ENCODE measurements around the gene NADSYN1.

The NADSYN1 gene

DNA sequence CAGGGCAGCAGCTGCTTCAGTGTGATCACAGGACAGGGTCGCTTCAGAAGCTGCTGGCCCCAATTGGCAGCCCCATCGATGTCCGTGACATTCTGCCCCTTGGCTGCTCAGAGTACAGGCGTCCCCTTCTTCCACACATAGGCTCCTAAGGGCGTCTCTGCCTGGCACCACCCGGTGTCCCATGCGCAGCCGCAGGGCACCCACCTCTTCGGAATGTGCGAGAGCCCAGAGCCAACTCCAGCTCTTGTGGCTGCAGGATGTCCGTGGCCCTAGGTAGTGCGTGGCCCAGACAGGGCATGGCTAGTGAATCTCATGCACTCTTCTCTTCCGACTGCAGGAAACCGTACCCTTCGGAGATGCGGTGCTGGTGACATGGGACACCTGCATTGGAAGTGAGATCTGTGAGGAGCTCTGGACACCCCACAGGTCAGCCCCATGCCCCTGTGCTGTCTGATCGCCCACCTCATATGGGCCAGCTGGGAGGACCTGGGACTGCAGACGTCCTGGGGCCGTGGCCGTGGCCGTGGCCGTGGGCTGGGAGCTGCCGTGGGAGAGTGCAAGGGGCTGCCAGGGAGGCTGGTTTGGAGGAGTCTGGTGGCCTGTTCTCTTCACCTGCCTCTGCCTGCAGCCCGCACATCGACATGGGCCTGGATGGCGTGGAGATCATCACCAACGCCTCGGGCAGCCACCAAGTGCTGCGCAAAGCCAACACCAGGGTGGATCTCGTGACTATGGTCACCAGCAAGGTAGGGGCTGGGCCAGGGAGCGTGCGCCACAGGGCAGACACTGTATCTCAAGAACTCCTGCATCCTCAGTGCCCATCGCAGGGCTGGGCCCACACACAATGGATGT, 20.2 kb downstream of the NADSYN1 start:
- no peak for DNase-seq

DNA sequence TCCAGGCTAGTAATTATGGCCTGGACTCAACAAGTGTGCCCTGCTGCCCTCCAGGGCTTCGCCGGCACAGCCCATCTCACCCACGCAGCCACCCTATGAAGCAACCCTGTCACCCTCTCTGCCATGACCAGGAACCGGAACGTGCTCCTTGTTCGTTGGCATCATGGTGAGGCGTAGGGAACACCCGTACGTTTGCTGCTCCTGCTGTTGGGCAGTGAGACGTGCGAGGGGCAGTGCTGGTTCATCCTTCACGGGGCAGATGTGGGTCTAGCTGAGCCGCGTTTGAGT, 20.7 kb downstream of the NADSYN1 start:
- DNase-seq = no peak

DNA sequence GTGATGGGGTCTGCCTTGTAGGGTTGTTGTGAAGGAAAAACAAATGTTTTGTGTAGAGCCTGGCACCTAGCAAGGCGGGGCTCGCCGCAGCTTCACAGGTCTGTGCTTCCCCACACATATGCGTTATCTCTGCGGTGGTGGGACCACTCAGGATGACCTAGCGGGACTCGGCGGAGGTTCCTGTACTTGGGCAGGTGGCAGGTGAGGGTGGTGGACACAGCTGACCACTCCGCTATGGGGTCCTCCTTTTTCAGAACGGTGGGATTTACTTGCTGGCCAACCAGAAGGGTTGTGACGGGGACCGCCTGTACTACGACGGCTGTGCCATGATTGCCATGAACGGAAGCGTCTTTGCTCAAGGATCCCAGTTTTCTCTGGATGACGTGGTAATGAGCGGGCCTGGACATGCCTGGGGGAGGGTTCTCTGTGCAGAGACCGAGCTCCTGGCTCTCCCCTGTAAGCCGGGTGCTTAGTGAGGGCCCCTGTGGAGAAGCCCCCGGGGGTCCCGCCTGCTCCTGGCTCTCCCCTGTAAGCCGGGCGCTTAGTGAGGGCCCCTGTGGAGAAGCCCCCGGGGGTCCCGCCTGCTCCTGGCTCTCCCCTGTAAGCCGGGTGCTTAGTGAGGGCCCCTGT, 21.3 kb downstream of the NADSYN1 start:
- DNase-seq = no peak

DNA sequence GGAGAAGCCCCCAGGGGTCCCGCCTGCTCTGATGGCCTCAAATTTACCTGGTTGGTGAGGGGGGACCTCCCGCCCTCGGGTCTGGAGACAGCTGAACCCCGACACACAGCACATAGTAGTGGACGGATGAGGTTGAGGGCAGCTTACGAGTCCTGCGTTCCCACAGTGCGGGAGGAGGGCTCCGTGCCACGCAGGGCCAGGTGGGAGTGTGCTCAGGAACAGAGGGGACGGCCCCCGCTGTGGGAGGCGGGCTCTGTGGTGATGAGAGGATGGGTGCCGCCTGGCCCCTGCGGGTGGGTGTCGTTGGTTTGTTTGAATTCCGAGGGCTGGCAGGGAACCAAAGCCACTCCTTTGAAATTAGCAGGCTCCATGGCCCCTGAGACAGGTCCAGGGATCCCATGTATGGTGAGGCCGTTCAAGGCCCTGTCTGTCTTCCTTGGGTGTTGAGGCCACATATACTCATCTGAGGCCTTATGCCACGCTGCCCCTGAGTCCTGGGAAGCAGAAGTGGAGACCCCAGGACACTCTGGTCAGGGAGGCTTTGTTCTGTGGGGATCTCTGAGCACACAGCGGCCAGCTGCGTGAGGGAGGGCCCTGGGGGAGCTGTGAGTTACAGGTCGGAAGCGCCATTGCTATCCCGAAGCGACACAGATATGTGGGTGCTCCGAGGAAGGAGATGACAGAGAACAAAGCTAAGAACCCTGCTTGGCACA, 21.9 kb downstream of the NADSYN1 start:
- DNase-seq = no peak

DNA sequence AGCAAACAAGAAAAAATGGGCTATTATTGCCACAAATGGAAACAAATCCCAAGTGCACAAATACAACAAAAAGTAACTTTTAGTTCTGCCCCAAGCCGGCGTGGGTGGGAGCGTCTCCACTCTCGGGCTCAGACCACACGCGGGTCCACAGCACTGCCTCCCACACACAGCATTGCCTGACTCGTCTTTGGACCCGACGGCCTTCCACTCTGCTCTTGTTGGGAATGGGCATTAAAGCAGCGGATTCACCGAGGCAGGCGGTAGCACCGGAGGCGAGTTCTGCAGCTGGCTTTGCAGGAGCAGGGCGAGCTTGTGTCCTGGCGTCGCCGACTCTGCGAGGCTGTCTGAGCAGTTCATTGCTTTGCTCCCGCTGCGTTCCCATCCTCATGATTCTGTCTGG, 23.0 kb downstream of the NADSYN1 start:
- no peak for DNase-seq

DNA sequence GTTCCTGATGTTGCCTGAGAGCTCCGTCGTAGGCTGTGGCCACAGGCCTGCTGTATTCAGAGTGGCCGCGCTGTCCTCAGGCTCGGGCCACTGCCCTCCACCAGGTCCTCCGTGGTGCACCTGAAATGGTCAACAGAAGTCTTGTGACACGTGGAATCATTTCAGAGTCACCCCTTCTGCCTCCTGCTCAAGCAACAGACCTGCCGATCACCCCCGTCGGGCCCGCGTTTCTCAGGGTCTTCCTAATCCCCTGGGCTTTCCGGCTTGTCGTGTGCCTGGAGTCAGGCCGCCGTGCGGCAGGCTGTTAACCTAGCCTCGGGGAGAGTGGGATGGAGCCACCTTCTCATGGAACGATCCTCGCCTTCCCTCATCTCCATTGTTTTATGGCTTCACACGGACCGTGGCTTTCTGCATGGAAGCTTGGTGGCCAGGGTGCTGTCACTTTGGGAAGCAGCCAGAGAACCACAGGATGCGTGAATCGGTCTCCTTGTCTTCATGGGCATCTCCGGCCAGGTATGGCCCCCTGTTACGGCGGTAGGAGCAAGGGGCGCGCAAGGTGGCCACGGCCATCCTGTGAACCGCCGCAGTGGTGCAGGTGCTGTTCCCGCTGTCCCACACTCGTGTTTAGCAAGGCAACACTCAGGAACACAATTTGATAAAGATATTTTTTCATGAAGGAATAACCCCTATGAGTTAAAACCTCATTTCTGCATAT, 24.1 kb downstream of the NADSYN1 start:
- DNase-seq = no peak

DNA sequence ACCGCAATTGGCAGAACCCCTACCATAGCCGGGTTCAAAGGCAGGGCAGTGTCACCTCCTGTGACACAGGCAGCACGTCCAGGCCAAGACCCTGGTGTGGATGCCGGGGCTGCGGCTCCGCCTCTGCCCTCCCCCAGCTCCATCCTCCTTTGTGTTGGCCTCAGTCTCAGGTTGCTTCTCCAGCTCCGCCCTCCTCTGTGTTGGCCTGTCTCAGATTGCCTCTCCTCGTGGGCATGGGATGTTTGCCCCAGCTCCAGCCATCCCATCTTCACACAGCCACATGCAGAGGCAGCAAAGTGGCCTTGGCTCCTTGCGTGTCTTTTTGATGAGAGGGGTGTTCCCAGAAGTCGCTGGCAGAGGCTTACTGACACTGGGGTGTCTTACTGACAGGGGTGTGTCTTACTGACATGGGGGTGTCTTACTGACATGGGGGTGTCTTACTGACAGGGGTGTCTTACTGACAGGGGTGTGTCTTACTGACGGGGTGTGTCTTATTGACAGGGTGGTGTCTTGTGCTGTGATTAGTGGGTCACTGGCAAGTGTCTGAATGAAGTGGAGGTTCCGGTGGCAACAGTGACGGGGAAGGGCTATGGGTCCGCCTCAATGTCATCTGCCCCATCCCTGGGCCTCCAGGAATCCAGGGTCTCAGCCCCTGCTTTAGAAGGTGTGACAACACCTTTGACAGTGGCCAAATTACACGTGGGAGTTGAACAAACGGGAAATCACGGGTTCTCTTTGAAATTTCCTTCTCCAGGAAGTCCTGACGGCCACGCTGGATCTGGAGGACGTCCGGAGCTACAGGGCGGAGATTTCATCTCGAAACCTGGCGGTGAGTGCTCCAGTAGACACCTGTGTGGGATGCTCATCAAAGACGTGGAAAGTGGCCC, 24.9 kb downstream of the NADSYN1 start:
- no peak for DNase-seq

DNA sequence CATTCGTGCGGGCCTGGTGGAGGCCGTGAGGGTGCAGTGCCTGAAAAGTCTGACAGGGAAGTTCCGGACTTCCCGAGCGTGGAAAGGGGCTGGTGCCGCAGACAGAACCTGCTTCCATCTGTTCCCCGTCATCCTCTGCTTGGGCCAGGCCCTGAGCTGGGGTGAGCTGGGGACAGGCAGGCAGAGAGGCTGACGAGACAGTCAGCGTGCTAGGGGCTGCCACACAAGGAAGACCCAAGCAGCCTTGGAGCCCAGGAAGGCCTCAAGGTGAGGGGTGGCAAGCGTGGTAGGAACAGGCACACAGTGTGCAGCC, 25.5 kb downstream of the NADSYN1 start:
- no peak for DNase-seq

DNA sequence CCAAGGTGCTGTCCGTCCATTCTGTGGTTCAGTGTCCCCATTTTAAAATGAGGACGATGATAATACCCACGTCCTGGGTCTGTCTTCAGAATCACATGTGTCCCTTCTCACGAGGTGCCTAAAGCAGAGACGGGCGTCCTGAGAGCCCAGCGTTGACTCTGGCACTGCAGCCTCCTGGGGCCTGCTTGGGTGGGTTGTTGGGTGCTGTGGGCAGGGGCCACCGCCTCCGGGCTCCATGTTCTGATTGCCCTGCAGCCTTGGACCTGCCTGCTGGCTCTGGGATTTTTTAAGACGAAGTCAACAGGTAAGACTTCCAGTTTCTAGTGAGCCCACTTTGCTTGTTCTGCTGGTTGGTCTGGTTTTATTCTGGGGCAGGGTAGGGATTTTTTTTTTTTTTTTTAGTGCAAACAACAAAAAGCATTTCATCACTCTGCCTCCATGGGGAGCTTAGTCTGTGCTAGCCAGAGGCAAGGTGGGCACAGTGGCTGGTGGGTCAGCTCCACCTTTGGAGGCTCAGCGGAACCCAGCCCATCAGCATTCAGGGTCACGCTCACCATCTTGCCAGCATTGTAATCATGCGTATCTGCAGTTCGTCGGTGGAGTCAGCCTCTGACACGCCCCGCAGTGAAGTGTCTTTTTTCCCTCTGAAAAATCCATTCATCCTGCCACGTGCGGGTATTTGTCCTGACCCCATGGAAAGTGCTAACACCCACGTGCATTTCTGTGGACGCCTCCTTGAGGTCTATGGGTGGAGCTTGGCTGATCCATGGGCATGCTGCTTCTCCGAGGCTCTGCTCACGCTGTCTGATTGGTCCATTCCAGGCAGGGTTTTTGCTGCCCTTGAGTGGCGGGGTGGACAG, 28.3 kb downstream of the NADSYN1 start:
- DNase-seq = no peak

DNA sequence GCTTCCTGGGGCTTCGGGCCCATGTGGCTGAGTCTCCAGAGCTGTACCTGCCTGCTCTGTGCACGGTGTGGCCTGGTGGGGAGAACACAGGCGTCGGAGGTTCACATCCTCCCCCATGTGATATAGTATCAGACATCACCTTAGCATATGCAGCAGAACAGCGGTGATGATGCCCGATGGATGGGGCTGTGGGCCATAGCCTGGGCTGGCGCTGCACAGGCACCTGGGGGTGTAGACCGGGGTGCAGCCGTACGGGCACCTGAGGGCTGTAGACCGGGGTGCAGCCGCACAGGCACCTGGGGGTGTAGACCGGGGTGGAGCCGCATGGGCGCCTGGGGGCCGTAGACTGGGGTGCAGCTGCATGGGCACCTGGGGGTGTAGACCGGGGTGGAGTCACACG, 29.2 kb downstream of the NADSYN1 start:
- DNase-seq = no peak

DNA sequence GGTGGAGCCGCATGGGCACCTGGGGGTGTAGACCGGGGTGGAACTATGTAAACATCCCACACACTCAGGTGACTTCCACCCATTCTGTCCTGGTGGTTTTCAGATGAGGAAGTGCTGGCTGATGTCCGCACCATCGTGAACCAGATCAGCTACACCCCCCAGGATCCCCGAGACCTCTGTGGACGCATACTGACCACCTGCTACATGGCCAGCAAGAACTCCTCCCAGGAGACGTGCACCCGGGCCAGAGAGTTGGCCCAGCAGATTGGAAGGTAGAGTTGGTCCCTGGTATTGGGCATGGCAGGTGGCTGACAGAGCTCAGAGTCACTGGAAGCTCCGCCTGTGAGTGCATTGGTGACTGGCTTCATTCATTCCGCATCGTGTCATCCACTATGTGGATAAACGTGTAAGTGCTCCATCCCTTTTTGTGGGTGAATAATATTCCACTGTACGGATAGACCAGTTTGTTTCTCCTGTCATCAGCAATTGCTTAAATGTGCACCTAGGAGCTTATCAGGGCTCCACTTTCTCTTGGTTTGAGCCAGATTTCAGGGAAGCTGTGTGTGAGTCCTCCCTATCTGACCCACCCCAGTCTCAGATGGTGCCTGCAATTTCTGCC, 29.9 kb downstream of the NADSYN1 start:
- no peak for DNase-seq

DNA sequence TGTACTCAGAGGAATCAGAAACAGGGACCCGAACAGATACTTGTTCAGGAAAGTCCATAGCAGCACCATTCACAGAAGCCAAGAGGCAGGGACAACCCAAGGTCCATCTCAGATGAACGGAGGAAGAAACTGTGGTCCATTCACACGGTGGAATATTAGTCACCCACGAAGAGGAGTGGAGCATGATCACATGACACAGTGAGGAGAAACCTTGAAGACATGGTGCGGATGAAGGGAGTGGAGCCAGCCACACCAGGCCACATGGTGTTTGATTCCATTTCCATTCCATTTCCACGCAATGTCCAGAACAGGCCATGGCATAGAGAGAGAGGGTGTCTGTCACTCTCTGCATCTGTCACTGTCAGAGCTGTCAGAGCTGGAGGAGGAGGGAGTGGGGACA, 30.7 kb downstream of the NADSYN1 start:
- DNase-seq = no peak

DNA sequence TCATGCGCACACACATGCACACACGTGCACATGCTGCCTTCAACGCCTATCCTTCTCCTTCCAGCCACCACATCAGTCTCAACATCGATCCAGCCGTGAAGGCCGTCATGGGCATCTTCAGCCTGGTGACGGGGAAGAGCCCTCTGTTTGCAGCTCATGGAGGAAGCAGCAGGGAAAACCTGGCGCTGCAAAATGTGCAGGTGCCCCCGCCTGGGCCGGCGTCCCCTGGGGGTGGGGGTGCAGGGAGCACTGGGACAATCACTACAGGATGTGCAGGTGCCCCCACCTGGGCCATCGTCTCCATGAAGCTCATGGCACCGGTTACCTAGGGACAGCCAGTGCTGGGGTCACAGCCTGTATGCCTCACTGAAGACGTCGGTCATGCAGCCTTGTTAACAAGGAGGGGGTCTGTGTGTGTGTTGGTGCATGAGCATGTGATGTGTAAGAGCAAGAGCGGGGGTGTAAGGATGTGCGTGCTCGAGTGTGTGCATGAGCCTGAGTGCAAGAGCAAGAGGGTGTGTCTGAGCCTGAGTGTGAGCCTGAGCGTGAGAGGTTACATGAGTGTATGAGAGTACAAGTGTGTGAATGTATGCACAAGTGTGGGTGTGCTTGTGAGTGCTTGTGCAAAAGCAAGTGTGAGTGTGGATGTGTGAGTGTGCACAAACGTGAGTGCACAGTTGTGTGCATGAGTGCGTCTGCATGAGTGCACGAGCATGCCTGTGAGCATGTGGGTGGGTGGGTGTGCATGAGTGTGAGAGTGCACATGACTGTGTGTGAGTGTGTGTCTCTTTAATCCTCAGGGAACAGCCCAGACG, 31.5 kb downstream of the NADSYN1 start:
- DNase-seq = no peak

DNA sequence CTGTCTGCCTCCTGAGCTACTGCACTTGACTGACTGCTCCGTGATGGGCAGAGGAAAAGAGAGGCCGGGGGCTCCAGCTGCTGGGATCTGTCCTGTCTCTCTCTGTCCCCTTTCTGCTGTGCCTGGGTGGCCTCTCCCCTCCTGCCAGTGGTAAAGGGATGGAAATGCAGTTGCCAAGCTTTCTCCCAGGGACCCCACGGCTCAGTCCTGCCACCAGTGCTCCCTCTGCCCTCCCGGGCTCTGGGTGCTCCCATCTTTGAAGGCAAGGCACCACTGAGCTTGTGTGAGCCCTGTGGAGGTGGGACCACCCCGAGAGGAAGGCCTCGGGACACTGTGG, 32.0 kb downstream of the NADSYN1 start:
- no peak for DNase-seq

DNA sequence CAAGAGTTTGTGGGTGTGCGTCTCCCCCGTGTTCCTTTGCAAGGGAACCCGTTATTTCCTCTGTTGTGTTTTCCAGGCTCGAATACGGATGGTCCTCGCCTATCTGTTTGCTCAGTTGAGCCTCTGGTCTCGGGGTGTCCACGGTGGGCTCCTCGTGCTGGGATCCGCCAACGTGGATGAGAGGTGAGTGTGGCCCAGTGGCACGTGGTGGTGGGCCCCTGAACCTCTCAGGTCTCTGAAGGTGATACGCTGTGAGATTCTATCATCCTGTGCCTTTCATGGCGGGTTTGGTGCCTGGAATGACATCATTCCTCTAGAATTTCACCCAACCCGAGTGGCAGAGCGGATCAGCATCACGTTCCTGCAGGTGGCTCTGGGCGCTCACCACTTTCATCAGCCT, 32.5 kb downstream of the NADSYN1 start:
- no peak for DNase-seq

DNA sequence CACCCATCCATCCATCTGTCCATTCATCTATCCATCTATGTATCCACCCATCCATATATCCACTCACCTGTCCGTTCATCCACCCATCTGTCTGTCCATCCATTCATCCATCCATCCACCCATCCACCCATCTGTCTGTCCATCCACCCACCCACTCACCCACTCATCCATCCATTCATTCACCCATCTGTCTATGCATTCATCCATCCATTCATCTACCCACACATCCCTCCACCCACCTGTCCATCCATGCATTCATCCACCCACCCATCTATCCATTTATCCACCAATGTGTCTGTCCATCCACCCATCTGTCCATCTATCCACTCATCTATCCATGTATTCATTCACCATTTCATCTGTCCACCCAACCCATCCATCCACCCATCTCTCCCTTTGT, 33.3 kb downstream of the NADSYN1 start:
- no peak for DNase-seq

DNA sequence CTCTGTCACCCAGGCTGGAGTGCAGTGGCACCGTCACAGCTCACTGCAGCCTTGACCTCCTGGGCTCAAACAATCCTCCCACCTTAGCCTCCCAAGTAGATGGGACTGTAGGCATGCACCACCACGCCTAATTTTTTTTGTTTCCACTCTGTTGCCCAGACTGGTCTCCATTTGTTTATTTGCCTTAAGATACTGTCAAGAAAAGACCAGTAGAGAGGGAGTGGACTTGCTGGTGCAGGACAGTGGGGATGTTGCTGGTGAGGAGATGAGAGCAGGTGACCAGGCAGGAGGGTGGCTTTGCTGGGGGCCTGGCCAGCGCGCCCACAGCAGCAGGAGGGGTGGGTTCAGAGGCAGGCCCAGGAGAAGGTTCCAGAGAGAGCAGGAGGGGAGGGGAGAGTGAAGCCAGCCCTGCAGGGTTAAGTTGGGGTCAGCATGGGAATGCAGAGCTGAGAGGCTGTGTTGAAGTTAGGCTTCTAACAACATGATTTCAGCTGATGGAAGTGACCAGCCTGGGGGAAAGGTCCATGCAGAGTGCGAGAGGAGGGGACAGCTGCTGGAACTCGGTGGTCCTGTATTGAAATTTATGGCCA, 35.8 kb downstream of the NADSYN1 start:
- DNase-seq = no peak

DNA sequence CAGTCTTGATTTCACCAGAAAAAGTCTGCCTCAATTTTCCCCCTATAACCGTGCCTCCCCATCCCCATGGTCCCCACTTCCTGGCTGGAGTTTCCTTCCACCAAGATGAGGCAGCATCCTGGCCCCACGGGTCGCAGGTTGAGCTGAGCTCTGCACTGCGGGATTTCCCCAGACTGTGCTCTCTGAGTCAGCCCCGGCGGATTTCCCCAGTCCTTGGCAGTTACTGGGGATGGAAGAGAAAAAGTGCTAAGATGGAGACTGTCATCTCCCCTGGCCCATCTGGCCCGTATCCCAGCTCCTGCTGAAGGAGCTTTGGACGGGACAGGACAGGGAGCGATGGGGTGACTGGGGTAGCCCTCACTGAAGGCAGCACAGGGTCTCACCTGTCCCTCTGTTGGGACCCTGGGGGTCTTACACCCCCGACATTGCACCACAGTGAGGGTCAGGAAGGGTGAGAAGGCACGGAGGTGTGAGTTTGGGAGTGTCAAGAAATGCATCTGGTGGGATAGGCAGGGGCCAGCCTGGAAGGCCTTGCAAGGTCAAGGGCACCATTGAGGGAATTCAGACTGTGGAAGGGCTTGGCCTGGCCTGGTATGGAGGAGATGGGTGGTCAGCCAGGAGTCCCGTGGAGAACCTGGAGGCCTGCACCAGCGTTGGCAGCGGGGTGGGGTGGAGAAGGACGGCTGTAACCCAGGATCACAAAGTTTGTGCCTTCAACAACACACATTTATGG, 36.5 kb downstream of the NADSYN1 start:
- DNase-seq = no peak
